GM12864 (cell line): ENCODE measurements around the gene CD86.

Experiments
- DNase-seq: peaks from one replicate; pipeline ENCODE4 v3.0.0-alpha.2; 2011; ENCODE audit warnings: low read depth
- H3K4me3 ChIP-seq: 2 replicates; pipeline ENCODE4 v1.5.1; 2011; ENCODE audit warnings: mild to moderate bottlenecking, low read depth, low read length, control low read depth
- TF ChIP-seq, protein P1 (sequence below): IDR thresholded peaks from 2 replicates; pipeline ENCODE4 v1.5.1; 2011; ENCODE audit warnings: low read depth, mild to moderate bottlenecking, moderate library complexity, low read length, control low read depth, inconsistent platforms; ENCODE audit errors: missing control alignments

The CD86 gene, protein sequence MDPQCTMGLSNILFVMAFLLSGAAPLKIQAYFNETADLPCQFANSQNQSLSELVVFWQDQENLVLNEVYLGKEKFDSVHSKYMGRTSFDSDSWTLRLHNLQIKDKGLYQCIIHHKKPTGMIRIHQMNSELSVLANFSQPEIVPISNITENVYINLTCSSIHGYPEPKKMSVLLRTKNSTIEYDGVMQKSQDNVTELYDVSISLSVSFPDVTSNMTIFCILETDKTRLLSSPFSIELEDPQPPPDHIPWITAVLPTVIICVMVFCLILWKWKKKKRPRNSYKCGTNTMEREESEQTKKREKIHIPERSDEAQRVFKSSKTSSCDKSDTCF

DNA sequence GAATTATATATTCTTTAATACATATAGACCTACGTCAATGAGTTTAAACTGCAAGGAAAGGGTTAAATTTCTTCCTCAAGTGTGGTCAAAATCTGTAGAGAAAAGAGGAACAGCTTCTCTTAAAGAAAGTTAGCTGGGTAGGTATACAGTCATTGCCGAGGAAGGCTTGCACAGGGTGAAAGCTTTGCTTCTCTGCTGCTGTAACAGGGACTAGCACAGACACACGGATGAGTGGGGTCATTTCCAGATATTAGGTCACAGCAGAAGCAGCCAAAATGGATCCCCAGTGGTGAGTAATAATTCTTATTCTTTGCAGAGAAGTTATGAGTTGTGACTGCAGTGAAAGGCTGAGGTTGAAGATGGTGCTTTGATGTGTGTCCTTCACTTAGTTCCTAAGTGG is at the start of gene CD86:
Gene CD86, plus strand, starts transcription at position 148 of the 400 bp plus-strand sequence. Its CDS starts 128 bp downstream, at position 276.
- peak within 1 kb of the TSS; percentile 56 for H3K4me3 ChIP-seq
- TF ChIP-seq, protein P1, sequence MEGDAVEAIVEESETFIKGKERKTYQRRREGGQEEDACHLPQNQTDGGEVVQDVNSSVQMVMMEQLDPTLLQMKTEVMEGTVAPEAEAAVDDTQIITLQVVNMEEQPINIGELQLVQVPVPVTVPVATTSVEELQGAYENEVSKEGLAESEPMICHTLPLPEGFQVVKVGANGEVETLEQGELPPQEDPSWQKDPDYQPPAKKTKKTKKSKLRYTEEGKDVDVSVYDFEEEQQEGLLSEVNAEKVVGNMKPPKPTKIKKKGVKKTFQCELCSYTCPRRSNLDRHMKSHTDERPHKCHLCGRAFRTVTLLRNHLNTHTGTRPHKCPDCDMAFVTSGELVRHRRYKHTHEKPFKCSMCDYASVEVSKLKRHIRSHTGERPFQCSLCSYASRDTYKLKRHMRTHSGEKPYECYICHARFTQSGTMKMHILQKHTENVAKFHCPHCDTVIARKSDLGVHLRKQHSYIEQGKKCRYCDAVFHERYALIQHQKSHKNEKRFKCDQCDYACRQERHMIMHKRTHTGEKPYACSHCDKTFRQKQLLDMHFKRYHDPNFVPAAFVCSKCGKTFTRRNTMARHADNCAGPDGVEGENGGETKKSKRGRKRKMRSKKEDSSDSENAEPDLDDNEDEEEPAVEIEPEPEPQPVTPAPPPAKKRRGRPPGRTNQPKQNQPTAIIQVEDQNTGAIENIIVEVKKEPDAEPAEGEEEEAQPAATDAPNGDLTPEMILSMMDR = no peak
- peak; percentile 89 for DNase-seq

DNA sequence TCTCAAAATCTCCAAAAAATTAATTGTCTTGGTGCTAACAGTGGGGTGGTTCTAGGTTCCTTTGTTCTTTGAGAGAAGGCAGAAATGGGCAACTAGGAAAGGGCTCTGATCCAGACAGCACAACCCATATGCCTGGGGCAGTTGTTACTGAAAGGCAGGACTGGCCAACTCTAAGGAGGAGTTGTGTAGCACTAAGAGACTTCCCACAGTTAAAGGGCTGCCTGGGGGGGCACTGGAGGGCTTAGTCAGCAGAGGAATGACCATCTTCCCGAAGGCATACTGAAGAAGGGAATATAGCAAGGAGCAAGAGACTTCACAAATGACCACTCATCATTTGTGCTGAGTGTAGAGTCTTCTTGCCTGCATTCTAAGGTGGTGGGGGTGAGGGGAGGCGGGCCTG is 48.9 kb upstream of the CD86 start:
- no peak for DNase-seq
- TF ChIP-seq, protein P1 = no peak
- H3K4me3 ChIP-seq = no peak overlapping the region

DNA sequence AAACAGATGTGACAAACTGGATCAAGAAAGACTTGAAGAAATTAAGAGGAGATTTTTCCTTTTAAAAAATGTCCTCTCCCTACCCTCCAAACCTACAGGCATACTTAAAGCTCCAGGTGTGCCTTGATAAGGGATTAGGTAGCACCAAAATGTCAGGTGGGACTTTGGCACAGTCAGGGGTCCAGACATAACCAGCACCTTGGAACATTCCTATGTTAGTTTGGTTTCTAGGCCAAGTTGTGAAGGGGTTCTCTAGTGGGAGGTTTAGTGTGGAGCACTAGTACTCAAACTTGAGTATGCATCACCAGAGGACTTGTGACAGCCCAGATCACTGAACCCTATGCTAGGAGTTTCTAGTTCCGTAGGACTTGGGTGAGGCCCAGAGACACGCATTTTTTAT is 47.0 kb upstream of the CD86 start:
- TF ChIP-seq, protein P1 = no peak
- no peak overlapping the region for H3K4me3 ChIP-seq
- DNase-seq = no peak

DNA sequence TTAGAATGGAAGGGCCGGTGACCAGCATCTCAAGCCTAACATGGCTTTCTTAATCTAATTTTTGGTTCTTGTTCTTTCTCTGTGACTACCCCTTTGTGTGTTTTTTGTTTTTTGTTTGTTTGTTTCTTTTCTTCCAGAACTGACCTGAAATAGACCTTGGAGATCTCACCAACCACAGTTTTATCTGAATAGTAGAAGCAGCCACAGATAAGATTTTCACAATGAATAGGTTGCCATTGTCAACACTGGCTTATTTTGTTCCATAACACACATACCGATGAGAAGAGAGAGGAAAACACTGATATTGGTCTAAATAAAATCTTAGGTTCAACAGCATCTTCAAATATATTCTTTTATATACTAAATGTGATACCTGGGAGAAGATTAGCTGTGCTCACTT is 44.7 kb upstream of the CD86 start:
- no peak overlapping the region for H3K4me3 ChIP-seq
- TF ChIP-seq, protein P1 = no peak
- DNase-seq = no peak

DNA sequence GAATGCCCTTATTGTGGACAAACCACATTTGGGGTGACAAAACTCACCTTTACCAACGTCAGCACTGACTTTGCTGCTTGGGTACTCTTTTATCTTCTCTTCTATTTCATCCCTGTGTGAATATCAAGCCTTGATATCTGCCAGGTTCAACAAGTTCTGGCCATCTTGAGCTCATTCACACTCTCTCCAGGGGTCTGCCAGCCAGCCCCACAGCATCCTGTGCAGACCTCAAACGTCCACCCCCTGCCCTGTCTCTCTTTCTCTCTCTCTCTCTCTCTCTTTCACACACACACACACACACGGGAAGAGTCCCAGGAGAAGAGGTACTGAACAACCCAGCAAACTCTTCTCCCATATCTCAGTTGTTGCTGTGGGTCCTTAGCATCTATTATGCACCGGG is 43.8 kb upstream of the CD86 start:
- TF ChIP-seq, protein P1 = no peak

DNA sequence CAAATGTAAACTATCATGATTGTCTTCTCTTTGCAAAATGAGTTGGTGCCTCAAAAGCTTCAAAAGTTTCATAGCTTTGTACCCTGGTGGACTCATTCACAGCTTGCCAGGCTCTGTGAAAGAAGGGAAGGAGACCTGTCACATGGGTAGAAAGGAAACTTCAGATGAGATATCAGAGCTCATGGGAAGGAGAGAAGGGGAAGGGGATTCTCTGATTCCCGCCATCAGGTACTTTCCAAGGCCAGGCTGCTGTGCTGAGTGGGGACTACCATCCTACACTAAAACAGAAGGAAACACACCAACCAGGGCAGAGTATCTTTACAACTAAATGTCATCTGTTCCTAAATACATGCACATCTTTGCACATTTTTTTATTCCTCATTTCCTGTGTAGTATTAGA is 42.3 kb upstream of the CD86 start:
- TF ChIP-seq, protein P1 = no peak
- DNase-seq = no peak

More for the DNA sequence above, 43.8 kb upstream of the CD86 start:
- DNase-seq = no peak
- H3K4me3 ChIP-seq = no peak overlapping the region; the same call in 1 of the 2 replicates

DNA sequence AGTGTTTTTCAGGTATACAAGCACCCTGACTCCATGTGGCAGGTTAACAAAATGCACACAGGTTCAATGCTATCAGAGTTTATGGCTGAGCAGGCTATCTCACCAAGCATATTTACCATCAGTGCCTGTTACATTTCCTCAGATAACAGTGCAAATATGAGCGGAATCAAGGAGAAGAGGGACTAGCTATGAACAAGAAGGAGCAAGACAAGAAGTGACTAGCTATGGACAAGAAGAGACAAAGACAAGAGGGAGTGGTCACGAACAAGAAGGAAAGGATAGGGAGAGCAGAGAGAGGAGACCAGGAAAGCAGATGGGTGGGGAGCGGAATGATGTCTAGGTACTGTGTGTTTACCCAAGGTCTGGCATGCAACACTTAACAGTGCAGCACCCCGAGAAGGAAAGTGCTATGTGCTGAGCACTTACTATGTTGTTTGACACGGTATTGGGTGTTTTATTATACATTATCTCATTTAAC is 41.7 kb upstream of the CD86 start:
- TF ChIP-seq, protein P1 = no peak
- H3K4me3 ChIP-seq = no peak overlapping the region
- DNase-seq = no peak

More for the DNA sequence above, 42.3 kb upstream of the CD86 start:
- no peak overlapping the region for H3K4me3 ChIP-seq
